ENCODE results near the gene CBFB.

GRCh38 chr16:67112591-67113399 lies 83.8 kb downstream of the CBFB start:
- no peak for TF ChIP-seq PKNOX1 (IDR thresholded peaks at IDR 0.05)
- no peak for TF ChIP-seq SP1 (IDR thresholded peaks at IDR 0.05)
- TF ChIP-seq L3MBTL2 (conservative IDR thresholded peaks at IDR 0.05): no peak
- TF ChIP-seq BHLHE40 (IDR thresholded peaks at IDR 0.05; ENCODE audit: borderline replicate concordance): no peak
- no peak for TF ChIP-seq ELF4 (IDR thresholded peaks at IDR 0.05)
- no peak for TF ChIP-seq TARDBP (IDR thresholded peaks at IDR 0.05)
- no peak for TF ChIP-seq FOXM1 (IDR thresholded peaks at IDR 0.05; ENCODE audit: borderline replicate concordance)
- TF ChIP-seq SUZ12 (IDR thresholded peaks at IDR 0.05): no peak
- TF ChIP-seq FOXK2 (IDR thresholded peaks at IDR 0.05): no peak
- no peak for TF ChIP-seq ARNT (IDR thresholded peaks at IDR 0.05)
- no peak for TF ChIP-seq NFRKB (IDR thresholded peaks at IDR 0.05)
